ENCODE data around the gene VSTM2A. TPM values are rescaled to one million over a fixed set of nuclear protein-coding genes. Genes with fewer than 3 reads are reported as not detected.

The VSTM2A gene
- total RNA-seq, 4 donors from 2014 or later, result 0.84 TPM; not detected in 3

DNA sequence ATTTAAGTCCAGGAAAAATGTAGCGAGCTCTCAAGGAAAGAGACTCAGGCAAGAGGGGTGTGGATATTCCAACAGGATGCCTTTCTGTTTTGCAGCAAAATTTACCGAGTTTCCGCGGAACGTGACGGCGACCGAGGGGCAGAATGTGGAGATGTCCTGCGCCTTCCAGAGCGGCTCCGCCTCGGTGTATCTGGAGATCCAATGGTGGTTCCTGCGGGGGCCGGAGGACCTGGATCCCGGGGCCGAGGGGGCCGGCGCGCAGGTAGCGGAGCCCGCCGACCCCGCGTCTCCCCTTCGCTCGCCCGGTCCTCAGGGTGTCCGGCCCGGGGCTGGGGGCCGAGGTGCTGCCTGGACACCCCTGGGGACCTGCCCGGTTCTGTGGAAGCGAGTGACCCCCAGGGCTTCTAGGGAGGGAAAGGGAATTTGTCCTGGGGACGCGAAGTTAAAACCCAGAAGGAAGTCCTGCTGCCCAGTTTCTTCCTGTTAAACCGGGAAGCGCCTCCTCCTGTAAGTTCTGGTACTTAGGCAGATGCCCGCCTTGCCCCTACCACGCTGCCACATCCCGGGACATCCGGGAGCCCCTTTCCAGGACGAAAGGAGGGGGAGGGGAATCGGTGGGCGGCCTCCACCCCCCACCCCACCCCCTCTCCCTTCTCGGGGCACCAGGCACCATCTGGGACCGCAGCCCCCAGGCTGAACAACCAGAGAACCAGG is 2.5 kb downstream of the VSTM2A start:
- Histone ChIP-seq H3K4me3 (no peak overlapping the region), H3K4me1 (peaks cover 0 to 47% (median 0%) of the 10 kb centered on the region in 4 donors), H3K9me3 (no peaks in the 10 kb centered on the region), H3K36me3 (no peaks in the 10 kb centered on the region), H3K27me3 (peaks cover 0 to 71% of the 10 kb centered on the region in 2 donors), H3K27ac (no peak overlapping the region)
- 1 to 2% methylated on average over 29 to 37 of the region's 45 CpGs for WGBS, 2 donors
- no peak for TF ChIP-seq POLR2A (IDR thresholded peaks at IDR 0.05)
- TF ChIP-seq EP300 (IDR thresholded peaks at IDR 0.05), result no peak
- TF ChIP-seq, protein P1, sequence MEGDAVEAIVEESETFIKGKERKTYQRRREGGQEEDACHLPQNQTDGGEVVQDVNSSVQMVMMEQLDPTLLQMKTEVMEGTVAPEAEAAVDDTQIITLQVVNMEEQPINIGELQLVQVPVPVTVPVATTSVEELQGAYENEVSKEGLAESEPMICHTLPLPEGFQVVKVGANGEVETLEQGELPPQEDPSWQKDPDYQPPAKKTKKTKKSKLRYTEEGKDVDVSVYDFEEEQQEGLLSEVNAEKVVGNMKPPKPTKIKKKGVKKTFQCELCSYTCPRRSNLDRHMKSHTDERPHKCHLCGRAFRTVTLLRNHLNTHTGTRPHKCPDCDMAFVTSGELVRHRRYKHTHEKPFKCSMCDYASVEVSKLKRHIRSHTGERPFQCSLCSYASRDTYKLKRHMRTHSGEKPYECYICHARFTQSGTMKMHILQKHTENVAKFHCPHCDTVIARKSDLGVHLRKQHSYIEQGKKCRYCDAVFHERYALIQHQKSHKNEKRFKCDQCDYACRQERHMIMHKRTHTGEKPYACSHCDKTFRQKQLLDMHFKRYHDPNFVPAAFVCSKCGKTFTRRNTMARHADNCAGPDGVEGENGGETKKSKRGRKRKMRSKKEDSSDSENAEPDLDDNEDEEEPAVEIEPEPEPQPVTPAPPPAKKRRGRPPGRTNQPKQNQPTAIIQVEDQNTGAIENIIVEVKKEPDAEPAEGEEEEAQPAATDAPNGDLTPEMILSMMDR (IDR thresholded peaks at IDR 0.05), result no peak
- DNase-seq (ENCODE audit: low spot score in 2 of 2), result no peak

DNA sequence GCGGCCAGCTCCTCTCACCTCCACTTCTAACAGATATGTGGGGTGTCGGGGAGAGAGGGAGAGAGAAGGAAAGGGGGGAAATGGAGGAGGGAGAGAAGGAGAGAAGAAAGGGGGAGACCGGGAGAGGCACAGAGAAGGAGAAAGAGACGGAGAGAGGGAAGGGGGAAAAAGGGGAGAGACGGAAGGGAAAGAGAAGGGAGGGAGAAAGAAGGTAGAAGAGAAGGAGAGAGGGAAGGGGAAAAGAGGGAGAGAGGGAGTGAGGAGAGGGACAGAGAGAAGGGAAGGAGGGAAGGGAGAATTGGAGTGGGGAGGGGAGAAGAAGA is 3.0 kb downstream of the VSTM2A start:
- 4 to 5% methylated on average over 5 of the region's 5 CpGs for WGBS, 2 donors
- Histone ChIP-seq H3K4me1 (peaks cover 0 to 47% (median 0%) of the 10 kb centered on the region in 4 donors), H3K9me3 (no peaks in the 10 kb centered on the region), H3K27ac (no peak overlapping the region), H3K36me3 (no peaks in the 10 kb centered on the region), H3K4me3 (no peak overlapping the region), H3K27me3 (peaks cover 0 to 67% of the 10 kb centered on the region in 2 donors)
- no peak for DNase-seq (ENCODE audit: low spot score in 2 of 2)
- TF ChIP-seq EP300 (IDR thresholded peaks at IDR 0.05) (no peak), POLR2A (IDR thresholded peaks at IDR 0.05) (no peak)
- TF ChIP-seq, protein P1 (IDR thresholded peaks at IDR 0.05), result no peak

DNA sequence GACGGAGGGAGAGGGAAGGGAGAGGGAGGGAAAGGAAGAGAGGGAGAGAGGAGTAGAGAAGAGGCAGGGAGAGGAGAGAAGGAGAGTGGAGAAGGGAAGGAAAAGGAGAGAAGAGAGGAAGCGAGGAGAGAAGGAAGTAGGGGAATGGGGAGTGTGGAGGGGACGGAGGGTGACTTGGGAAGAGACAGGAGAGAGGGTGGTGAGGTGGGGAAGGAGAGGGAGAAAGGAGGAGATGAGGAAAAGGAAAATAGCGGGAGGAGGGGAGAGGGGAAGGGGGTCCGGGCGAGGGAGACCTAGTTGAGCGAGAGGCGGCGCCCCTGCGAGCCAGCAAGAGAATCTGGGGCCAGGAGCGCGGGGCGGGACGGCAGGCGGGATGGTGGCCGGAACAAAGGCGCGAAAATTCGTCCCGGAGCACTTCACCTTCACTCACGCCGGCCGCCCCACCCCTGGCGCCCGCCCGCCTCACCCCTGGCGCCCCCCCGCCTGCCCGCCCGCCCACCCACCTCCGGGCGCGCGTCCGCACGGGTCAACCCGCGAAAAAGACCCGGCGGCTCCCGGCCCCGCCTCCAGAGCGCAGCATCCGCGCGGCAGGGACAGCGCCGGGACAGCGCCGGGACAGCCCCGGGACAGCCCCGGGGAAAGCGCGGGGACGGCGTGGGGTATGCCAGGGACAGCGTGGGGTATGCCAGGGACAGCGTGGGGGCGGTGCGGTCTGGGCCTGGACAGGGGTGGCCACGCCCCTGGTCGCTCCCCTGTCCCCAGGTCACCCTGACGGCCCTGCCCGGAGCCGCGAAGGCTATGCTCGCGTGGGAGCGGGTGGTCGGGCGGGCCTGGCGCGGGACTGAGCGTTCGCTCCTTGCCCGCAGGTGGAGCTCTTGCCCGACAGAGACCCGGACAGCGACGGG is 4.2 kb downstream of the VSTM2A start:
- Histone ChIP-seq H3K4me3 (peak overlapping the region in 1 of 4 donors; percentile 32), H3K27me3 (peaks cover 0 to 55% of the 10 kb centered on the region in 2 donors), H3K4me1 (peaks cover 0 to 45% (median 0%) of the 10 kb centered on the region in 4 donors), H3K9me3 (no peaks in the 10 kb centered on the region), H3K27ac (no peak overlapping the region), H3K36me3 (no peaks in the 10 kb centered on the region)
- TF ChIP-seq POLR2A (IDR thresholded peaks at IDR 0.05), result no peak
- TF ChIP-seq EP300 (IDR thresholded peaks at IDR 0.05), result no peak
- TF ChIP-seq, protein P1 (IDR thresholded peaks at IDR 0.05), result no peak
- WGBS, 2 donors, result 2 to 3% methylated on average over 42 to 58 of the region's 80 CpGs
- no peak for DNase-seq (ENCODE audit: low spot score in 2 of 2)

DNA sequence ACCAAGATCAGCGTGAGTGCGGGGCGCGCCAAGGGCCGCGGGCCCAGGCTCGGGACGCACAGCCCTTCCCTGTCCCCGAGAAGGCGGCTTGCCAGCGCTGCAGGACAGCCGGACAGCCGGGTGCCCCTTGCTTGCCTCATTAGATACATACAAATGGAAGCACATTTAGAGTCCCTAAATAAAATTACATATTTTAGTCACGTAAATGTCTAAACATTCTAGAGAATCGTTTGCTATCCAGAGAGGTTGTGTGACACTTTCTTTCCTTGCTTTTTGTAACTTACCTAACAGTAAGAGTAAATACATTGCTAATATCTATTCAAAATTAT is 4.8 kb downstream of the VSTM2A start:
- H3K4me1 ChIP-seq, result peaks cover 0 to 39% (median 0%) of the 10 kb centered on the region in 4 donors
- peak overlapping the region in 1 of 4 donors; percentile 32 for H3K4me3 ChIP-seq
- TF ChIP-seq, protein P1 (IDR thresholded peaks at IDR 0.05), result no peak
- no peak for TF ChIP-seq EP300 (IDR thresholded peaks at IDR 0.05)
- TF ChIP-seq POLR2A (IDR thresholded peaks at IDR 0.05), result no peak
- no peaks in the 10 kb centered on the region for H3K9me3 ChIP-seq
- no peak overlapping the region for H3K27ac ChIP-seq
- 0 to 2% methylated on average over 15 of the region's 15 CpGs for WGBS, 2 donors
- DNase-seq (ENCODE audit: low spot score in 2 of 2), result no peak
- peaks cover 0 to 49% of the 10 kb centered on the region in 2 donors for H3K27me3 ChIP-seq
- H3K36me3 ChIP-seq, result no peaks in the 10 kb centered on the region

DNA sequence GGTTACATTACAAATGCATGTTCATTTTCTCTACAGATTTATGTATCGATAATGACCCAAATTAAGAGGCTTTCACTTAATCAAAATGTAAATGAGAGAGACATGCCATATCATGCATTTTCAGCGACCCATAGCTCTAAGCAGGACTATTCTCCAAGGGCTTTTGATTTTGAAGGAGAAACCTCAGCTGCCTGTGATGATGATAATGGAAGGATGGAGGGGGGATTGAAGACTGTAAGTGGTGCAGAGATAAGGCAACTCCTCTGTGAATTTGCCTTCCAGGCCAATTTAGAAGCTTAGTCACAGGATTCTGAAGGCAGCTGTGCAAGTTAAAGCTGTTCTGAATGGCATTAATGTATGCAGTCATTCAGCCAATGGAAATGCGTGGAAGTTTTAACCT is 8.3 kb downstream of the VSTM2A start:
- no peak for TF ChIP-seq EP300 (IDR thresholded peaks at IDR 0.05)
- TF ChIP-seq, protein P1 (IDR thresholded peaks at IDR 0.05), result no peak
- TF ChIP-seq POLR2A (IDR thresholded peaks at IDR 0.05), result no peak
- Histone ChIP-seq H3K4me3 (no peak overlapping the region), H3K4me1 (peaks cover 0 to 11% (median 0%) of the 10 kb centered on the region in 4 donors), H3K9me3 (no peaks in the 10 kb centered on the region), H3K27ac (no peak overlapping the region), H3K27me3 (peaks cover 0 to 14% of the 10 kb centered on the region in 2 donors), H3K36me3 (no peaks in the 10 kb centered on the region)
- DNase-seq (ENCODE audit: low spot score in 2 of 2), result no peak
- 78 to 90% methylated on average over 3 of the region's 3 CpGs for WGBS, 2 donors

Measured in tibial nerve (tissue), 4 donors.